Measurements from ENCODE around the gene TACR2.
"Not testable (repeated sequence)": the region's sequence is repeated elsewhere in the genome, so short reads cannot be mapped to it uniquely, and the experiment has no call there.

TACR2 gene

GRCh38 chr10:69456880-69457693 lies 40.4 kb upstream of the TACR2 start:
- H3K27me3 ChIP-seq (ENCODE audit: low read depth), result no peaks in the 10 kb centered on the region
- no peak for DNase-seq (ENCODE audit: low spot score in 2 of 2)

GRCh38 chr10:69455006-69455763 lies 38.5 kb upstream of the TACR2 start:
- no peak overlapping the region for H3K4me3 ChIP-seq
- no peaks in the 10 kb centered on the region for H3K9me3 ChIP-seq

More at GRCh38 chr10:69456880-69457693, 40.4 kb upstream of the TACR2 start:
- no peak overlapping the region for H3K4me3 ChIP-seq
- H3K36me3 ChIP-seq (replicated peaks), result no peaks in the 10 kb centered on the region
- no peaks in the 10 kb centered on the region for H3K9me3 ChIP-seq
- H3K4me1 ChIP-seq, result peaks cover 1% of the 10 kb centered on the region
- in situ Hi-C loops (cut with MboI; ENCODE audit: low sequenced_read_pairs), result no loop called here

GRCh38 chr10:69453795-69454194 lies 37.1 kb upstream of the TACR2 start:
- Histone ChIP-seq H3K27me3 (ENCODE audit: low read depth) (no peaks in the 10 kb centered on the region), H3K36me3 (replicated peaks) (no peaks in the 10 kb centered on the region), H3K4me3 (no peak overlapping the region), H3K9me3 (no peaks in the 10 kb centered on the region), H3K4me1 (peaks cover 13% of the 10 kb centered on the region)
- in situ Hi-C loops (cut with MboI; ENCODE audit: low sequenced_read_pairs), result no loop called here
- no peak for DNase-seq (ENCODE audit: low spot score in 2 of 2)

More at GRCh38 chr10:69455006-69455763, 38.5 kb upstream of the TACR2 start:
- Histone ChIP-seq H3K27me3 (ENCODE audit: low read depth) (no peaks in the 10 kb centered on the region), H3K4me1 (peaks cover 10% of the 10 kb centered on the region), H3K36me3 (replicated peaks) (no peaks in the 10 kb centered on the region)
- in situ Hi-C loops (cut with MboI; ENCODE audit: low sequenced_read_pairs), result no loop called here
- DNase-seq (ENCODE audit: low spot score in 2 of 2), result no peak

- Histone ChIP-seq H3K36me3 (replicated peaks) (no peaks in the 10 kb centered on the region), H3K4me1 (peaks cover 13% of the 10 kb centered on the region), H3K27me3 (ENCODE audit: low read depth) (no peaks in the 10 kb centered on the region), H3K9me3 (no peaks in the 10 kb centered on the region), H3K4me3 (no peak overlapping the region; the same call in 1 of the 2 replicates)
- in situ Hi-C loops (cut with MboI; ENCODE audit: low sequenced_read_pairs), result no loop called here
- DNase-seq (ENCODE audit: low spot score in 2 of 2), result no peak
Measured at GRCh38 chr10:69452676-69453415, 36.1 kb upstream of the TACR2 start.

- Histone ChIP-seq H3K4me1 (peaks cover 13% of the 10 kb centered on the region), H3K9me3 (no peaks in the 10 kb centered on the region), H3K27me3 (ENCODE audit: low read depth) (no peaks in the 10 kb centered on the region), H3K36me3 (replicated peaks) (no peaks in the 10 kb centered on the region), H3K4me3 (peak overlapping the region; percentile 75)
- peak; percentile 20 to 54 for DNase-seq (ENCODE audit: low spot score in 2 of 2)
- in situ Hi-C loops (cut with MboI; ENCODE audit: low sequenced_read_pairs), result no loop called here
Measured at GRCh38 chr10:69451784-69452251, 35.1 kb upstream of the TACR2 start.

GRCh38 chr10:69451209-69451783 lies 34.6 kb upstream of the TACR2 start, which contains the start of gene TSPAN15:
TSS of gene TSPAN15 (plus strand) at chr10:69451465. CDS start at chr10:69451595, 130 bp downstream.
- no peaks in the 10 kb centered on the region for H3K9me3 ChIP-seq
- no peaks in the 10 kb centered on the region for H3K27me3 ChIP-seq (ENCODE audit: low read depth)
- H3K4me3 ChIP-seq, result peak within 1 kb of the TSS; percentile 75
- H3K4me1 ChIP-seq, result peaks cover 13% of the 10 kb centered on the region
- in situ Hi-C loops (cut with MboI; ENCODE audit: low sequenced_read_pairs), result no loop called here
- H3K36me3 ChIP-seq (replicated peaks), result no peaks in the 10 kb centered on the region
- peak; percentile 82 to 94 for DNase-seq (ENCODE audit: low spot score in 2 of 2)

GRCh38 chr10:69450395-69450794 lies 33.7 kb upstream of the TACR2 start:
- H3K27me3 ChIP-seq (ENCODE audit: low read depth); H3K4me3 ChIP-seq; H3K9me3 ChIP-seq; H3K36me3 ChIP-seq (replicated peaks); DNase-seq (ENCODE audit: low spot score in 2 of 2); in situ Hi-C loops (cut with MboI; ENCODE audit: low sequenced_read_pairs): not testable (repeated sequence)
- H3K4me1 ChIP-seq, result peaks cover 13% of the 10 kb centered on the region

GRCh38 chr10:69449841-69450240 lies 33.1 kb upstream of the TACR2 start:
- no peaks in the 10 kb centered on the region for H3K9me3 ChIP-seq
- H3K4me1 ChIP-seq, result peaks cover 13% of the 10 kb centered on the region
- peak; percentile 68 to 83 for DNase-seq (ENCODE audit: low spot score in 2 of 2)
- H3K27me3 ChIP-seq (ENCODE audit: low read depth), result no peaks in the 10 kb centered on the region
- H3K4me3 ChIP-seq, result no peak overlapping the region
- in situ Hi-C loops (cut with MboI; ENCODE audit: low sequenced_read_pairs), result no loop called here
- no peaks in the 10 kb centered on the region for H3K36me3 ChIP-seq (replicated peaks)

GRCh38 chr10:69446650-69447151 lies 30.0 kb upstream of the TACR2 start:
- H3K4me1 ChIP-seq, result peaks cover 9% of the 10 kb centered on the region
- no peaks in the 10 kb centered on the region for H3K9me3 ChIP-seq
- H3K36me3 ChIP-seq (replicated peaks), result no peaks in the 10 kb centered on the region
- no peak for DNase-seq (ENCODE audit: low spot score in 2 of 2)
- in situ Hi-C loops (cut with MboI; ENCODE audit: low sequenced_read_pairs), result no loop called here
- no peaks in the 10 kb centered on the region for H3K27me3 ChIP-seq (ENCODE audit: low read depth)
- no peak overlapping the region for H3K4me3 ChIP-seq

- no peak for DNase-seq (ENCODE audit: low spot score in 2 of 2)
- H3K4me1 ChIP-seq, result peaks cover 9% of the 10 kb centered on the region
- H3K27me3 ChIP-seq (ENCODE audit: low read depth), result no peaks in the 10 kb centered on the region
- no peak overlapping the region for H3K4me3 ChIP-seq
- in situ Hi-C loops (cut with MboI; ENCODE audit: low sequenced_read_pairs), result no loop called here
- H3K9me3 ChIP-seq, result no peaks in the 10 kb centered on the region
- no peaks in the 10 kb centered on the region for H3K36me3 ChIP-seq (replicated peaks)
Measured at GRCh38 chr10:69446229-69446628, 29.5 kb upstream of the TACR2 start.

- DNase-seq (ENCODE audit: low spot score in 2 of 2), result no peak
- Histone ChIP-seq H3K36me3 (replicated peaks) (no peaks in the 10 kb centered on the region), H3K9me3 (no peaks in the 10 kb centered on the region), H3K4me3 (no peak overlapping the region), H3K27me3 (ENCODE audit: low read depth) (no peaks in the 10 kb centered on the region), H3K4me1 (peaks cover 2% of the 10 kb centered on the region; the same call in 1 of the 2 replicates)
- in situ Hi-C loops (cut with MboI; ENCODE audit: low sequenced_read_pairs), result no loop called here
Measured at GRCh38 chr10:69445041-69445440, 28.3 kb upstream of the TACR2 start.

GRCh38 chr10:69443354-69443753 lies 26.6 kb upstream of the TACR2 start:
- H3K27me3 ChIP-seq (ENCODE audit: low read depth), result no peaks in the 10 kb centered on the region
- H3K4me1 ChIP-seq, result peaks cover 3% of the 10 kb centered on the region
- H3K9me3 ChIP-seq, result no peaks in the 10 kb centered on the region
- H3K4me3 ChIP-seq, result no peak overlapping the region
- no peaks in the 10 kb centered on the region for H3K36me3 ChIP-seq (replicated peaks)
- in situ Hi-C loops (cut with MboI; ENCODE audit: low sequenced_read_pairs), result no loop called here
- no peak for DNase-seq (ENCODE audit: low spot score in 2 of 2)

Data from HAP-1 (cell line).